Measurements from ENCODE around the gene SPATA31E1.

Gene SPATA31E1

GRCh38 chr9:87875831-87876545 is 6.7 kb upstream of the SPATA31E1 start:
- no peak overlapping the region for H3K4me3 ChIP-seq (ENCODE audit: low read length)
- DNase-seq (ENCODE audit: low read depth) = no peak
- TF ChIP-seq CTCF (IDR thresholded peaks at IDR 0.05; ENCODE audit: insufficient read depth, low read depth, low read length, missing control alignments) = no peak

- TF ChIP-seq CTCF (IDR thresholded peaks at IDR 0.05; ENCODE audit: insufficient read depth, low read depth, low read length, missing control alignments) = no peak
- DNase-seq (ENCODE audit: low read depth) = no peak
- H3K4me3 ChIP-seq (ENCODE audit: low read length) = no peak overlapping the region
Measured at GRCh38 chr9:87876708-87877107, 6.0 kb upstream of the SPATA31E1 start.

- DNase-seq (ENCODE audit: low read depth) = peak; percentile 64
- H3K4me3 ChIP-seq (ENCODE audit: low read length) = no peak overlapping the region
- no peak for TF ChIP-seq CTCF (IDR thresholded peaks at IDR 0.05; ENCODE audit: insufficient read depth, low read depth, low read length, missing control alignments)
Measured at GRCh38 chr9:87878989-87879511, 3.6 kb upstream of the SPATA31E1 start.

- no peak for DNase-seq (ENCODE audit: low read depth)
- H3K4me3 ChIP-seq (ENCODE audit: low read length) = no peak overlapping the region
- TF ChIP-seq CTCF (IDR thresholded peaks at IDR 0.05; ENCODE audit: insufficient read depth, low read depth, low read length, missing control alignments) = no peak
Measured at GRCh38 chr9:87880116-87880515, 2.6 kb upstream of the SPATA31E1 start.

- TF ChIP-seq CTCF (IDR thresholded peaks at IDR 0.05; ENCODE audit: insufficient read depth, low read depth, low read length, missing control alignments) = no peak
- DNase-seq (ENCODE audit: low read depth) = no peak
- no peak overlapping the region for H3K4me3 ChIP-seq (ENCODE audit: low read length)
Measured at GRCh38 chr9:87880683-87881082, 2.0 kb upstream of the SPATA31E1 start.

- no peak for TF ChIP-seq CTCF (IDR thresholded peaks at IDR 0.05; ENCODE audit: insufficient read depth, low read depth, low read length, missing control alignments)
- H3K4me3 ChIP-seq (ENCODE audit: low read length) = no peak overlapping the region
- no peak for DNase-seq (ENCODE audit: low read depth)
Measured at GRCh38 chr9:87883274-87883673, 597 bp downstream of the SPATA31E1 start.

GRCh38 chr9:87883990-87884389 is 1.3 kb downstream of the SPATA31E1 start:
- H3K4me3 ChIP-seq (ENCODE audit: low read length) = no peak overlapping the region
- no peak for TF ChIP-seq CTCF (IDR thresholded peaks at IDR 0.05; ENCODE audit: insufficient read depth, low read depth, low read length, missing control alignments)
- DNase-seq (ENCODE audit: low read depth) = no peak

All from epithelial cell of esophagus (primary cell).